ENCODE data around the gene MASP2.
"Not testable (repeated sequence)": the region's sequence is repeated elsewhere in the genome, so short reads cannot be mapped to it uniquely, and the experiment has no call there.

The MASP2 gene

GRCh38 chr1:11046625-11047365, at the start of gene MASP2:
TSS of gene MASP2 (minus strand) at chr1:11047239. CDS start at chr1:11047207, 32 bp downstream.
- no peak for DNase-seq (ENCODE audit: low read depth)

DNA sequence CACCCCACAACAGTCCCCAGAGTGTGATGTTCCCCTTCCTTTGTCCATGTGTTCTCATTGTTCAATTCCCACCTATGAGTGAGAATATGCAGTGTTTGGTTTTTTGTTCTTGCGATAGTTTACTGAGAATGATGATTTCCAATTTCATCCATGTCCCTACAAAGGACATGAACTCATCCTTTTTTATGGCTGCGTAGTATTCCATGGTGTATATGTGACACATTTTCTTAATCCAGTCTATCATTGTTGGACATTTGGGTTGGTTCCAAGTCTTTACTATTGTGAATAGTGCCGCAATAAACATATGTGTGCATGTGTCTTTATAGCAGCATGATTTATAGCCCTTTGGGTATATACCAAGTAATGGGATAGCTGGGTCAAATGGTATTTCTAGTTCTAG, 36.7 kb upstream of the MASP2 start:
- DNase-seq (ENCODE audit: low read depth) = not testable (repeated sequence)

- DNase-seq (ENCODE audit: low read depth) = no peak
Observed at GRCh38 chr1:11080931-11081330, 33.9 kb upstream of the MASP2 start.

- DNase-seq (ENCODE audit: low read depth) = no peak
Observed at GRCh38 chr1:11078631-11079030, 31.6 kb upstream of the MASP2 start.

GRCh38 chr1:11073398-11073797, 26.4 kb upstream of the MASP2 start:
- DNase-seq (ENCODE audit: low read depth) = not testable (repeated sequence)

DNA sequence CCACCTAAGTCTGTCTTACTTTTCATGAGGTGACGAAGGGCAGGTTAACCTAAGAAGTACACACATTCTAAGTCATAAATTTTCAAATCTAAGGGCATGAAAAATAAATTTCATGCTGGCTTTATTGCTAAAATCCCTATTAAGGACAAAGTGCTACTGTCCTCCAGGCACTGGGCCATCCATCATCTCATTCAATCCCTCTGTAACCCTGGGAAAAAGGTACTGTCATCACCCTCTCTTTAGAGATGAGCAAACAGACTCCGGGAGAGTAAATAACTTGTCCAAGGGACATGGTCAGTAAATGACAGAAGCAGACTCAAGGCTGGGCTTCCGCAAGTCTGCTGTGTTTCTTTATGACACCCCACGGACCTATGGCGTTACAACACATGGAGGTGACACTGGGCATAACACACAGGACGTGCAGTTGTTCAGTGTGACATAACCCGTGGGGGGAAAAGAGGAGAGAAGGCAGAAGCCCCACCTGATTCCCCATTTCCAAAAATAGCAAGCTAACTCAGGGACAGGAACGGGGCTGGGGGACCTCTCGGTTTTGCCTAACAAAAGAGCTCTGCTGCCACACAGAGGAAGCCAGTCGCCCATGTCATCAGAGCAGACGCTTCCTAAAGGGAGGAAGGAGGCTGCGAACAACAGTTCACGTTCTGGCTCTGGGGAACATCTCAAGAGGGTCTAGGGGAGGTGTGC, 25.3 kb upstream of the MASP2 start:
- no peak for DNase-seq (ENCODE audit: low read depth)

- DNase-seq (ENCODE audit: low read depth) = no peak
Observed at GRCh38 chr1:11071463-11072215, 24.6 kb upstream of the MASP2 start.

GRCh38 chr1:11070876-11071275, 23.8 kb upstream of the MASP2 start:
- DNase-seq (ENCODE audit: low read depth) = no peak

DNA sequence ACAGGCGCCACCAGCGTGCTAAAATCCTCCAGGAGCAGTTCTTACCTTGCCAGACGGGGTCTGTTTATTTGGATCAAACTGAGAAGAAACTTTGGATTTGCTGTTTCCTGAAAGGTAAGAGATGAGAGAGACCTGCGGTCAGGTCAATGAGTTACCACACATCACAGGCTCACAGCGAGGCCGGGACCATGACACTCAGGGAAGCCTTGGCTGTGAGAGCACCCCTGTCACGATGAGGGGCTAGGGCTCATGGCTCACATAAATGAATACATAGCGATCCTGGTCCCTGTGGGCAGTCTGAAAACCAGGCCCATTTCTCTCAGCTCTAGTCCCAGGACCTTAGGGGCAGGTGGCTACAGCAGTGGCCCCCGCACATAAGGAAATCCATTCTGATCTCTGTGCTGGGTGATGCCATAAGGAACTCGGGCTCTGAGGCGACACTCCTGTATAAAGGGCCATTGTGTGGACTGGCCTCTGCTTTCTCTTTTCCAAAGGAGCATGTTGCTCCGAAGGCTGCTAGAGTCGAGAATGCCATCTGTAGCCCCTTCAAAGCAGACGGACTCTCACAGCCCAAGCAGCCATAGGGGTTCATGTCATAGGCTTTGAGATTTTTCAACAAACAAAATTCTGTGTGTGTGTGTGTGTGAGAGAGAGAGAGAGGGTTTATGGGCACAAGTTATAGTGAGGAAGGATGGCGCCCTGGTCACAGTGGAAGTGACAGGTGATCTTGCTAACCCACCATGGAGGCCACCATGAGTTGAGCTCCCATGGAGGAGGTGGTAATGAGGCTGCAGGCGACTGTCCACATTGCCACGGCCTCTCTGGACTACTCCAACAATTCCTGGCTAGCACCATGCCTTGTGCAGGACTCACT, 21.8 kb upstream of the MASP2 start:
- no peak for DNase-seq (ENCODE audit: low read depth)

- DNase-seq (ENCODE audit: low read depth) = no peak
Observed at GRCh38 chr1:11067716-11068599, 20.9 kb upstream of the MASP2 start.

DNA sequence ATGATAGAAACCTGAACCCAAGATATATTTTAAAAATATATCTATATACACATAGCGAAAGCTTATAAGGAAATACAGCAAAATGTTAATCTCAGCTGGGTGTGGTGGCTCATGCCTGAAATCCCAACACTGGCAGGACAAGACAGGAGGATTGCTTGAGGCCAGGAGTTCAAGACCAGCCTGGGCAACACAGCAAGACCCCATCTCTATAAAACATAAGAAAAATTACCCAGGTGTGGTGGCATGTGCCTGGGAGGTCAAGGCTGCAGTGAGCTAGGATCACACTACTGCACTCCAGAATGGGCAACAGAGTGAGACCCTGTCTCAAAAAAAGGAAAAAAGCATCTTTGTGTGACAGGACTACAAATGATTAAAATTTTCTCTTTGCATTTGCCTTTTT, 18.8 kb upstream of the MASP2 start:
- DNase-seq (ENCODE audit: low read depth) = no peak

DNA sequence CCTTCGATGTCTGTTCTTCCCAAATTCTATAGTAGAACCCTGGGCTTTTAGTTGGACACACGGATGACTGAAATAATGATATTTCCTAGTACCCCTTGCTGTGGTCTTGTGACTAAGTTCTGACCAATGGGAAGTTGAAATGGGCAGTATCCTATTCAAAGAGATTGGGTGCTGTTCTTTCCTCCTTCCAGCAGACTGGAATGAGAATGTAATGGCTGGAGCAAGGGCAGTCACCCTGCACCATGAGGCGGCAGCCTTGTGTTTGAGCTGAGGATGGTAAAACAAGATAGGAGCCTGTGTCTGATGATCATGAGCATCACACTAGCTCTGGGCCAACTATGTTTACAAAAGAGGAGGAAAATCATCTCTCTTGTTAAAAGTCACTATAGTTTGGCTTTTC, 17.9 kb upstream of the MASP2 start:
- no peak for DNase-seq (ENCODE audit: low read depth)

DNA sequence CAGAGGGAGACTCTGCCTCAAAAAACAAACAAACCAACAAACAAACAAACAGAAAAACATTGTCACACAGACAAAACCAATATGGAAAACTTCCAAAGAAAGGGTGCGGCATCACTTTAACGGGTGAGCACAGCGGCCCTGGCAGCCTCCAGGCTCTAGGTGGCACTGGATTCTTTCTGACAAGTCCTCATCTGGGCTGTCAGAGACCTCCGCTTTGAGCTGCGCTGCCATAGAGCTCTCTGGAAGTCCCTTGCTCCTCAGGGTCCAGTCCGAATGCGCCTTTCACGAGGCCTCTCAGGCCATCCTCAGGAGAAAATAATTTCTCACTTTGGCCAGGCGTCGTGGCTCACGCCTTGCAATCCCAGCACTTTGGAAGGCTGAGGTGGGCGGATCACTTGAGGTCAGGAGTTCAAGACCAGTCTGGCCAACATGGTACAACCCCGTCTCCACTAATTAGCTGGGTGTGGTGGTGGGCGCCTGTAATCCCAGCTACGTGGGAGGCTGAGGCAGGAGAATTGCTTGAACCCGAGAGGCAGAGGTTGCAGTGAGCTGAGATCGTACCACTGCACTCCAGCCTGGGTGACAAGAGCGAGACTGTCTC, 17.0 kb upstream of the MASP2 start:
- not testable (repeated sequence) for DNase-seq (ENCODE audit: low read depth)

DNA sequence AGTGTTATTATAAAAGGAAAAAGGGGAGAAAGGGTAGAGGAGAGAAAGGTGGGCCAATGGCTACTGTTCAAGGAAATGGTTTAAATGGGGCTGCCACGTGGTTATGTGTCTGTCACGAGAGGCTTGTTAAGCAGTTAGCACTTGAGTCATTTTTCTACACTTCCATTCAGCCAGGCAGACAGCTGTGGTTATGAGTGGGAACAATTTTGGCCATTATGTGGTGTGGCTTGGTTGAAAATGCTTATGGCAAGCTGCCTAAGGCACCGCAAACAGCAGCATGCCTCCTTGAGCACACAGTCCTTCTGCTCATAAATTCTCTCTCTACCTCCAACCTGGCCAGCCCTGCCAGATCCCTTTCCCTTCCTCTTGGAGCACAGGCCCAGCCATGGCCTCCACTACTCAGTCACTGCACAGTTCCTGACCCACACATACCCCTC, 15.9 kb upstream of the MASP2 start:
- DNase-seq (ENCODE audit: low read depth) = no peak

DNA sequence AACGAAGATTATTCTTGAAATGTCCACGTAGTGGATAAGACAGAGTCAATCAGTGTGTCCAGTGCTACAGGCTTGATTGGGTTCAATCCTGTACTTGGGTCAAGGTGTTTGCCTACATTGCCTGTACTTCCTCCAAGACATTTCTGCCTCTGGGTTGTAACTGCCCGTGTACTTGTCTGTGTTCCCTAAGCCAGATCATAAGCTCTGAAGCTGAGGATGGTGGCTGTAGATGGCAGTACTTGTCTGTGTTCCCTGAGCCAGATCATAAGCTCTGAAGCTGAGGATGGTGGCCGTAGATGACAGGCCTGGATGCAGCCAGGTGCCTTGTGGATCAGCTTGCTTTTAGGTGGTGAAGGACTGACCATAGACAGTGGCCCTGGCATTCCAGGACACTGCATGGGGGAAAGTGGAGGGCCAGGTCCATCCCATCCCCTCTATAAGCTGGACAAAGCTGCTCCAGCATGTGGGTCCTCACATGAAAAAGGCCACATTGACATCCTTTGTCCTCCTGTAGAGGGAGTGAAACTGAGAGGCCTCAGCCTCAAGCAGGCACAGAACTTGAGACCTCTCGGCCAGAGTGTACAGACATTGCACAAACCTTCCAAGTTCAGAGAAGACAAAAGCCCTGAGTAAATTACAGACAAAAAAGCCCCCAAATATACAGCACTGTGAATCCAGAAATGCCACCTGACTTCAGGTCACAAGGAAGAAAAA, 14.8 kb upstream of the MASP2 start:
- no peak for DNase-seq (ENCODE audit: low read depth)

- peak; percentile 85 for DNase-seq (ENCODE audit: low read depth)
Observed at GRCh38 chr1:11059968-11060830, 13.2 kb upstream of the MASP2 start, which contains the start of gene SRM. TSS of gene SRM (minus strand) at chr1:11060018. CDS start at chr1:11059943, 75 bp downstream.

- no peak for DNase-seq (ENCODE audit: low read depth)
Observed at GRCh38 chr1:11059155-11059967, 12.3 kb upstream of the MASP2 start.
